HFFc6 (cell line): ENCODE measurements around the gene FARS2. TPM values are rescaled to one million over a fixed set of nuclear protein-coding genes. Genes with fewer than 3 reads are reported as not detected.

Experiments
- DNase-seq: peaks from one replicate; pipeline ENCODE4 v3.0.0-alpha.2; 2018
- H3K27ac Mint-ChIP-seq: 2 replicates; pipeline ENCODE4 v1.8.0; 2020; ENCODE audit warnings: mild to moderate bottlenecking, mixed read lengths
- H3K27me3 Mint-ChIP-seq: 2 replicates; pipeline ENCODE4 v1.8.0; 2021; ENCODE audit warnings: mild to moderate bottlenecking, moderate library complexity, mixed read lengths; ENCODE audit not compliant: insufficient read depth
- H3K36me3 Mint-ChIP-seq: 2 replicates; pipeline ENCODE4 v1.8.0; 2021; ENCODE audit warnings: low read depth, mixed read lengths
- H3K4me1 Mint-ChIP-seq: 2 replicates; pipeline ENCODE4 v1.8.0; 2020; ENCODE audit warnings: low read depth, mixed read lengths
- H3K4me3 Mint-ChIP-seq: 2 replicates; pipeline ENCODE4 v1.8.0; 2020; ENCODE audit warnings: mild to moderate bottlenecking, moderate library complexity, mixed read lengths
- H3K9me3 Mint-ChIP-seq: 2 replicates; pipeline ENCODE4 v1.8.0; 2020; ENCODE audit warnings: mild to moderate bottlenecking, mixed read lengths
- total RNA-seq, 6 experiments: library from RNA; stranded (reverse); fragmentation: NEBNext Ultra II Directional; extraction: Animal tissue kit (Norgen Biotek cat#: 25700); gene quantifications; 2 replicates in 1 of 6; 3 replicates in 5 of 6; pipeline ENCODE4 v1.2.3, GENCODE V29; 2021
- TF ChIP-seq, protein P1 (sequence below): fragments of 200-600 bp; sonication (generic); IDR thresholded peaks from 2 replicates; pipeline ENCODE4 v1.5.0; 2021; ENCODE audit warnings: antibody characterized with exemption, mild to moderate bottlenecking

FARS2 gene
- total RNA-seq, 6 experiments from 2014 or later: 11.5 to 16.4 (median 13.1) TPM

- H3K4me3 Mint-ChIP-seq: no peak overlapping the region
- peaks cover 19% of the 10 kb centered on the region for H3K4me1 Mint-ChIP-seq
- no peak overlapping the region for H3K27ac Mint-ChIP-seq
- DNase-seq: no peak
- TF ChIP-seq, protein P1, sequence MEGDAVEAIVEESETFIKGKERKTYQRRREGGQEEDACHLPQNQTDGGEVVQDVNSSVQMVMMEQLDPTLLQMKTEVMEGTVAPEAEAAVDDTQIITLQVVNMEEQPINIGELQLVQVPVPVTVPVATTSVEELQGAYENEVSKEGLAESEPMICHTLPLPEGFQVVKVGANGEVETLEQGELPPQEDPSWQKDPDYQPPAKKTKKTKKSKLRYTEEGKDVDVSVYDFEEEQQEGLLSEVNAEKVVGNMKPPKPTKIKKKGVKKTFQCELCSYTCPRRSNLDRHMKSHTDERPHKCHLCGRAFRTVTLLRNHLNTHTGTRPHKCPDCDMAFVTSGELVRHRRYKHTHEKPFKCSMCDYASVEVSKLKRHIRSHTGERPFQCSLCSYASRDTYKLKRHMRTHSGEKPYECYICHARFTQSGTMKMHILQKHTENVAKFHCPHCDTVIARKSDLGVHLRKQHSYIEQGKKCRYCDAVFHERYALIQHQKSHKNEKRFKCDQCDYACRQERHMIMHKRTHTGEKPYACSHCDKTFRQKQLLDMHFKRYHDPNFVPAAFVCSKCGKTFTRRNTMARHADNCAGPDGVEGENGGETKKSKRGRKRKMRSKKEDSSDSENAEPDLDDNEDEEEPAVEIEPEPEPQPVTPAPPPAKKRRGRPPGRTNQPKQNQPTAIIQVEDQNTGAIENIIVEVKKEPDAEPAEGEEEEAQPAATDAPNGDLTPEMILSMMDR: no peak
- H3K36me3 Mint-ChIP-seq: no peaks in the 10 kb centered on the region
- H3K27me3 Mint-ChIP-seq: no peaks in the 10 kb centered on the region
- H3K9me3 Mint-ChIP-seq: no peaks in the 10 kb centered on the region
Observed at GRCh38 chr6:5285526-5285925, 24.2 kb downstream of the FARS2 start.

- Mint-ChIP-seq H3K4me1 (peaks cover 16% of the 10 kb centered on the region), H3K36me3 (no peaks in the 10 kb centered on the region), H3K27me3 (no peaks in the 10 kb centered on the region), H3K27ac (no peak overlapping the region), H3K9me3 (no peaks in the 10 kb centered on the region), H3K4me3 (no peak overlapping the region)
- DNase-seq: no peak
- TF ChIP-seq, protein P1: no peak
Observed at GRCh38 chr6:5286780-5287179, 25.5 kb downstream of the FARS2 start.

DNA sequence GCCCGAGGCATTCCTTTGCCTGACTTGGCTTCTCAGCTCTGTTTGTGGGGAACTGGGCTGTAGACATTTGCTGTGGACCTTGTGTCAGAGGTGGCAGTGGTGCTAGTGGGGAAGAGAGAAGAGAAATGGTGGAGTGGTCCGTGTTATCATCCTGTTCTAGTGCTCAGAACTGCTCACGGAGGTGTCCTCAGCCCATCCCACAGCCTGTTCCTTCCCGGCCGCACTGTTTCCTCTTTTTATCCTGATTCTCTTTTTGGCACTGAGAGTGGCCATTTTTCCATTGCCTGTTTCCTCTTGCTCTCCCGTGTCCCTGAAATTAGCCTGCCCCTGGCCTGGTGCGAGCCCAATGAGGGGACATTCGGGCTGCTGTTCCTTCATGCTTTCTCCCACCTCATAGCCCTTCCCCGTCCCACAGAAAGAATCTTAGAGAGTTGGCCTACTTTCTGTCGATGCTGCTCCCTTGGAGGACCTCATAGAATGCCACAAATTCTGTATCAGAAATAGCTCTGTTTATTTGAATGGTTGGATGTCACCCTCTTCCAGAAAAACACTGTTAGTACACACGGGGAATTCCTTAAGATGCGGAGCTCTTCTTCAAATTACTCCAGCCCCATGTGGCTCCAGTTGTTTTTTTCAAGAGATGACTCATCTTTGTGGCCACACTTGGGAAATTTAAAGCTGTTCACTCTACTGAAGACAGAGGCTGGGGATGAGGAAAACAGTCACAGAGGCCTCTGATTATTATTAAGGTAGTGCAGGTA is 26.1 kb downstream of the FARS2 start:
- DNase-seq: peak; percentile 66
- peaks cover 16% of the 10 kb centered on the region for H3K4me1 Mint-ChIP-seq

GRCh38 chr6:5287966-5288297 is 26.6 kb downstream of the FARS2 start:
- peaks cover 16% of the 10 kb centered on the region for H3K4me1 Mint-ChIP-seq
- no peaks in the 10 kb centered on the region for H3K9me3 Mint-ChIP-seq
- H3K4me3 Mint-ChIP-seq: no peak overlapping the region
- DNase-seq: no peak
- H3K36me3 Mint-ChIP-seq: no peaks in the 10 kb centered on the region
- peak overlapping the region; percentile 39 for H3K27ac Mint-ChIP-seq
- TF ChIP-seq, protein P1: no peak
- H3K27me3 Mint-ChIP-seq: no peaks in the 10 kb centered on the region

More for the DNA sequence above, 26.1 kb downstream of the FARS2 start:
- Mint-ChIP-seq H3K27me3 (no peaks in the 10 kb centered on the region), H3K36me3 (no peaks in the 10 kb centered on the region), H3K27ac (peak overlapping the region; percentile 39), H3K9me3 (no peaks in the 10 kb centered on the region), H3K4me3 (peak overlapping the region; percentile 46)
- TF ChIP-seq, protein P1: no peak

GRCh38 chr6:5290097-5290496 is 28.8 kb downstream of the FARS2 start:
- no peak overlapping the region for H3K27ac Mint-ChIP-seq
- H3K27me3 Mint-ChIP-seq: no peaks in the 10 kb centered on the region
- H3K4me3 Mint-ChIP-seq: no peak overlapping the region
- TF ChIP-seq, protein P1: no peak
- no peak for DNase-seq
- no peaks in the 10 kb centered on the region for H3K9me3 Mint-ChIP-seq
- H3K36me3 Mint-ChIP-seq: no peaks in the 10 kb centered on the region
- H3K4me1 Mint-ChIP-seq: peaks cover 23% of the 10 kb centered on the region
